Left ventricle myocardium inferior (tissue), 1 donor: Measurements from ENCODE around the gene TSPAN9. TPM values are rescaled to one million over a fixed set of nuclear protein-coding genes. Genes with fewer than 3 reads are reported as not detected.

Experiments used
- DNase-seq: peaks from one replicate; pipeline ENCODE4 v3.0.0-alpha.2; 2020
- H3K27ac ChIP-seq: fragments of 200-600 bp; replicated peaks from 2 replicates; pipeline ENCODE4 v1.8.0; 2021
- H3K27me3 ChIP-seq: fragments of 200-600 bp; 2 replicates; pipeline ENCODE4 v1.8.0; 2021; ENCODE audit warnings: low read depth
- H3K36me3 ChIP-seq: fragments of 200-600 bp; 2 replicates; pipeline ENCODE4 v1.8.0; 2021
- H3K4me1 ChIP-seq: fragments of 200-600 bp; 2 replicates; pipeline ENCODE4 v1.8.0; 2021
- H3K4me3 ChIP-seq: fragments of 200-600 bp; 2 replicates; pipeline ENCODE4 v1.8.0; 2021; ENCODE audit warnings: mild to moderate bottlenecking, moderate library complexity
- H3K9me3 ChIP-seq: fragments of 200-600 bp; replicated peaks from 2 replicates; pipeline ENCODE4 v1.8.0; 2021
- CTCF ChIP-seq: fragments of 200-600 bp; IDR thresholded peaks from 2 replicates; pipeline ENCODE4 v1.8.0; 2021; ENCODE audit warnings: antibody characterized with exemption, mild to moderate bottlenecking, borderline replicate concordance
- intact Hi-C: fragments of 100-400 bp; cut with micrococcal nuclease; formaldehyde crosslinking; loops from one replicate; pipeline ENCODE4 v1.11.0; 2022
- total RNA-seq: library from RNA; stranded (reverse); fragmentation: NEBNext Ultra II Directional; extraction: Animal tissue kit (Norgen Biotek cat#: 25700); gene quantifications from one replicate; pipeline ENCODE4 v1.2.1, GENCODE V29; 2021
- donor health status: DM: no; HTN: yes; CAD: no; lungs with severe emphysema.

Gene TSPAN9
- total RNA-seq, 1 donor from 2014 or later: 305 TPM

- Histone ChIP-seq H3K4me3 (no peak overlapping the region), H3K27me3 (no peaks in the 10 kb centered on the region), H3K36me3 (no peaks in the 10 kb centered on the region), H3K9me3 (no peaks in the 10 kb centered on the region), H3K4me1 (peaks cover 96% of the 10 kb centered on the region), H3K27ac (peak overlapping the region; percentile 95)
- TF ChIP-seq CTCF: no peak
- intact Hi-C loops: no loop called here
- no peak for DNase-seq
Measured at GRCh38 chr12:3081886-3082285, 4.7 kb downstream of the TSPAN9 start.

GRCh38 chr12:3083241-3083920, 6.2 kb downstream of the TSPAN9 start:
- peaks cover 98% of the 10 kb centered on the region for H3K4me1 ChIP-seq
- H3K4me3 ChIP-seq: peak overlapping the region; percentile 15
- H3K36me3 ChIP-seq: no peaks in the 10 kb centered on the region
- H3K27ac ChIP-seq: peak overlapping the region; percentile 95
- intact Hi-C loops: no loop called here
- DNase-seq: no peak
- no peaks in the 10 kb centered on the region for H3K27me3 ChIP-seq
- no peaks in the 10 kb centered on the region for H3K9me3 ChIP-seq
- TF ChIP-seq CTCF: no peak

- Histone ChIP-seq H3K9me3 (no peaks in the 10 kb centered on the region), H3K4me3 (peak overlapping the region; percentile 38), H3K36me3 (no peaks in the 10 kb centered on the region), H3K4me1 (peaks cover 96% of the 10 kb centered on the region), H3K27ac (peak overlapping the region; percentile 95), H3K27me3 (no peaks in the 10 kb centered on the region)
- intact Hi-C loops: no loop called here
- TF ChIP-seq CTCF: no peak
- DNase-seq: no peak
Measured at GRCh38 chr12:3083921-3084347, 6.8 kb downstream of the TSPAN9 start.

- Histone ChIP-seq H3K36me3 (no peaks in the 10 kb centered on the region), H3K9me3 (no peaks in the 10 kb centered on the region), H3K4me3 (peak overlapping the region; percentile 38), H3K4me1 (peaks cover 92% of the 10 kb centered on the region), H3K27ac (peak overlapping the region; percentile 95), H3K27me3 (no peaks in the 10 kb centered on the region)
- peak; percentile 37 for DNase-seq
- intact Hi-C loops: no loop called here
- peak; percentile 21 for TF ChIP-seq CTCF
Measured at GRCh38 chr12:3084742-3085141, 7.6 kb downstream of the TSPAN9 start.

- H3K9me3 ChIP-seq: no peaks in the 10 kb centered on the region
- TF ChIP-seq CTCF: no peak
- DNase-seq: no peak
- H3K36me3 ChIP-seq: no peaks in the 10 kb centered on the region
- H3K4me1 ChIP-seq: peaks cover 92% of the 10 kb centered on the region
- no peaks in the 10 kb centered on the region for H3K27me3 ChIP-seq
- no peak overlapping the region for H3K4me3 ChIP-seq
- H3K27ac ChIP-seq: peak overlapping the region; percentile 95
- intact Hi-C loops: no loop called here
Measured at GRCh38 chr12:3085341-3086139, 8.4 kb downstream of the TSPAN9 start.
